Measurements from ENCODE around the gene RUNX3.

RUNX3 gene

GRCh38 chr1:24945354-24946326 lies 15.6 kb upstream of the RUNX3 start:
- no peak for DNase-seq

DNA sequence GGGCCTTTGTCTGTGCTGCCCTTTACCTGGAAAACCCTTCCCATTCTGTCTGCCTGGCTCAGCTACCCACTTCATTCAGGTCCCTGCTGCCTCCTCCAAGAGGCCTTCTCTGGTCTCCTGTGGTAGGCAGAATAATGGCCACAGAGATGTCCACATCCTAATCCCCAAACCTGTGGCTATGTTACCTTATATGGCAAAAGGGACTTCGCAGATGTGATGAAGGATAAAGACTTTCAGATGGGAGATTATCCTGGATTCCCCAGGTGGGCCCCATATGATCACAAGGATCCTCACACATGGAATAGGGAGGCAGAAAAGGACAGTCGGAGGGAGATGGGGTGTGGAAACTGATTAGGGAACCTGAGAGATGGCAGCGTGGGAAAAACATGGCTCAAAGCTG lies 14.2 kb upstream of the RUNX3 start:
- no peak for DNase-seq

DNA sequence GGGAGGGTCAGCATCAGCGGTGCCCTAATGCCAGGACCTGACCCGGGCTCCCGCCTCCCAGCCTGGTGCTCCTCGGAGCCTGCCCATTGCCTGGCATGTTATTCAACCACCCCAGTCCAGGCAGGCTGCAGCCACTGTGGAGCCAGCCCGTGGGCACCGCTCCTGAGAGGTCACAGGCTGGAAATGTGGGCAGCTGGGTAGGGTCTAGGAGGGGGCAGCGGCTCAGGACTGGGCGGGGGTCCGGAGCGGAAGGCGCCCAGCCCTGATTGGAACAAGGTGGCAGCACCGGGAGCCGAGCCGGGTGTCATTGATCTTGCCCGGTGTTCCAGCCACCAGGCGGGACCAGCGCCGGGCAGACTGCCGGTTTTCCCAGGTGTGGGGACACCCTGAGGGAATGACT lies 12.7 kb upstream of the RUNX3 start:
- no peak for DNase-seq

- no peak for DNase-seq
These were observed 11.5 kb upstream of the RUNX3 start for GRCh38 chr1:24941564-24941963.

GRCh38 chr1:24940231-24940630 lies 10.2 kb upstream of the RUNX3 start:
- DNase-seq, result no peak

DNA sequence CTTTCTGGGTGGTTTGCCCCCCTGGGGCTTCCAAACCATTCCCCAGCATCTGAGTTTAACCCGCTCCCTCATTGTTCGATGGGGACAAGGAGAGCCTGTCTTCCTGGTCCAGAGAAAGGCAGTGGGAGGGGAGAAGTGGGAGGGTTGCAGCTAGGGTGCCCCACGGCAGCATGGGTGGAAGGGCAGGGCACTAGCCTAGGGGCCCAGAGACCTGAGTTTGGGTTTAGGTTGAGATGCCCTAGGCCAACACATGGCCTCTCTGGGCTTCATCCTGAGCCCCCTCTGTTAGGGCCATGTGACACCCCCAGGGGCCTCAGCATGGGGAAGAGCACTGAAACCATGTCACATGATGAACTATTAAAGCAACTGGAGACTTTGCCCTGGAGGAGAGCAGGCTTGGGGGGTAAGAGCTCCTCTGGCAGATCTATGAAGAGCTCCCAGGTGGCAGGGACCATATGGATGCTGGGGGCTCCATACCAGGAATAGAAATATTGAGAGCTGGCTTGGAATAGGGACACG lies 9.7 kb upstream of the RUNX3 start:
- DNase-seq, result no peak

GRCh38 chr1:24939040-24939674 lies 9.1 kb upstream of the RUNX3 start:
- DNase-seq, result no peak

- DNase-seq, result no peak
These were observed 8.2 kb upstream of the RUNX3 start for GRCh38 chr1:24938276-24938675.

DNA sequence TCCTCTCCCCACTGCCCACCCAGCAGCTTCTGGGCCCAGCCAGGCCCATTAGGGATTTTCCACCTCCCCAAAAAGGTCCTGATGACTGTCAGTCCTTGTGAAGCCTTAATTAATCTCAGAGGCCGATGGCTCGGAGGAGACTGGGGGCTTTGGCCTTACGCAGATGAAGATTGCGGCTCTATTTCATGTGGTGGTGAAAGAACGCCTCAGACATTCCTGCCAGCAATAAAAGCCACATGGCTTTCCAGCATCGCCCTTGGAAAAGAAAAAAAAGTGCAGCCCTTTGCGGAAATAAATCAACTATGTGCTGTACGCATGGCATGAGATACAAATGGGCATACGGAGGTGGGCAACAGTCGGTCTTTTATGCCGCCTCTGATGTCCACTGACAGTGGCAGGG lies 6.6 kb upstream of the RUNX3 start:
- DNase-seq, result no peak

GRCh38 chr1:24935615-24936484 lies 5.8 kb upstream of the RUNX3 start:
- no peak for DNase-seq

- no peak for DNase-seq
These were observed 5.1 kb upstream of the RUNX3 start for GRCh38 chr1:24935196-24935526.

- DNase-seq, result no peak
These were observed 4.5 kb upstream of the RUNX3 start for GRCh38 chr1:24934310-24935195.

GRCh38 chr1:24933468-24933867 lies 3.4 kb upstream of the RUNX3 start:
- no peak for DNase-seq

DNA sequence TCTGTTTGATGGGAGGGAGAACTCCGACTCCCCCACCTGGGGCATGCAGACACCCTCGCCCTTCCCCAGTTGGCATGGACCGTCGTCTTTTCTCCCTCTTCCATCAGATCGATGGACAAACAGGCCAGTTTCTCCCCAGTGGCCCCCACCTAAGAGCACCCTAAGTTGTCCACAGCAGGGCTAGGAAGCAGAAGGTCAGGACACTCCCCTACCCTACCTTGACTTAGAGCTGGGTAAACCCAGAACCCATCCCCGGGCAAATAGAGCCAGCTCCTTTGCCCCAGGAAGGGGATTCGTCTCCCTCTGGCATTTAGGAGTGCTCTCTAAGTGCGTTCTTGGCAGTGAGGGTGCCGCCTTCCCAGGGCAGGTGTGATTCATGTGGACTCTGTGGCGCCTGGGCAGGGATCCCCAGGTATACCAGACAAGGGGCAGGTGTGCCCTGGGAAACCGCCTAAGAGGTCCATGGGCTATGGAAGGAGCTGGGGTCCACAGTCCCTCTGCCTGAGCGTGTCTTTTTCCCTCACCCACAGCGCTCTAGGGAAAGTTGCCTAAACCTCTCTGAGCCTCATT lies 2.7 kb upstream of the RUNX3 start:
- DNase-seq, result no peak

DNA sequence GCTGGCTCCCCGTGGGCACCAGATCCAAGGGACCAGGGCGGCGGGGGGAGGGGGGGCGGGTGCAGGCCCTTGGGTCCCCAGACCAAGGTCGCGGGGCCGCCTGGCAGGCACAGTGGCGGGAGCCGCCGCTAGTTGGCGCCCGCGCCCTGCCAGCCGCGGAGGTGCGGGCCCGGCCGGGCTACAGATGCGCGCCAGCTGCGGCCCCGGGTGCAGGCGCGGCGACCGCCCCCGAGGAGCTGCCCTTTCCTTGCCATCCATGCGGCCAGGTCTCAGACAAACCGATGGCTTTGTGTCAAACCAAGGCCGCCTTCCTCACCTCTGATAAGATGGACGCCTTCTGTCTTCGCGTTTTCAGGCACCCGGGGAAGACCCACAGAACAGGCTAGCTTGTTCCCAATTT lies 2.2 kb upstream of the RUNX3 start:
- DNase-seq, result no peak

DNA sequence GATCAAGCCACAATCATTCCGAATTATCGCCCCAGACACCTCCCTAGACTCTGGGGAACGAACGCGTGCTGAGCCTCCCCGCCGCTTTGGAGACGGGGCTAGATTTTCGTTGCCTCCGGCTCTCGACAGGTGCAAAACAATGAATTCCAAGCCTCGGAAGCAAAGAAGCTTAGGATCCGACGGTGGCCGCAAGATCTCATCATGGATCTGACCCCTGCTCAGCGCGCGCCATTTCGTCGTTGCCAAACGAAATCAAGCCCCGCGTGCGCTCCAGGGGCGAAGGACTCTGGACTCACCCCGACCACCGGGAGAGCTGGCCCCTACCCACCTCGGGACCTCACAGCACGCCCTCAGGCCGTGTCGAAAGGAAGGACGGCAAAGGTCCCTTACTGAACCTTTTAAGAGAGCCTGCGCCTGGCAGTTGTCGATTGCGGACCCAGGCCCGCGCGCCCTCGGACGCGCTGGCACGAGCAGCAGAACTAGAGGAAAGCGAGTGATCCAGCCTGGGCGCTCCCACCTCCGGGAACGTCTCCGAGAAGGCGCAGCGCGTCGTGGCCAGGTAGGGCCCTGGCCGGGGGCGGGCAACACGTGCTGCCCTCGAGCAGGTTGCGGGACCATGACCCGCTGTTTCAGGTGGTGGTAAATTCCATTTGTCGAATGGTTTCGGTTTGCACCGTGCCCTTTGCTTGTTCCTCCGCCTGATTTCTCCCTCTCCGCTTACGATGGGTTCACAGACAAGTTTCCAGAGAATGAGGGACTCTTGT lies 1.6 kb upstream of the RUNX3 start:
- DNase-seq, result no peak

- no peak for DNase-seq
These were observed 1.0 kb upstream of the RUNX3 start for GRCh38 chr1:24931146-24931467.

DNA sequence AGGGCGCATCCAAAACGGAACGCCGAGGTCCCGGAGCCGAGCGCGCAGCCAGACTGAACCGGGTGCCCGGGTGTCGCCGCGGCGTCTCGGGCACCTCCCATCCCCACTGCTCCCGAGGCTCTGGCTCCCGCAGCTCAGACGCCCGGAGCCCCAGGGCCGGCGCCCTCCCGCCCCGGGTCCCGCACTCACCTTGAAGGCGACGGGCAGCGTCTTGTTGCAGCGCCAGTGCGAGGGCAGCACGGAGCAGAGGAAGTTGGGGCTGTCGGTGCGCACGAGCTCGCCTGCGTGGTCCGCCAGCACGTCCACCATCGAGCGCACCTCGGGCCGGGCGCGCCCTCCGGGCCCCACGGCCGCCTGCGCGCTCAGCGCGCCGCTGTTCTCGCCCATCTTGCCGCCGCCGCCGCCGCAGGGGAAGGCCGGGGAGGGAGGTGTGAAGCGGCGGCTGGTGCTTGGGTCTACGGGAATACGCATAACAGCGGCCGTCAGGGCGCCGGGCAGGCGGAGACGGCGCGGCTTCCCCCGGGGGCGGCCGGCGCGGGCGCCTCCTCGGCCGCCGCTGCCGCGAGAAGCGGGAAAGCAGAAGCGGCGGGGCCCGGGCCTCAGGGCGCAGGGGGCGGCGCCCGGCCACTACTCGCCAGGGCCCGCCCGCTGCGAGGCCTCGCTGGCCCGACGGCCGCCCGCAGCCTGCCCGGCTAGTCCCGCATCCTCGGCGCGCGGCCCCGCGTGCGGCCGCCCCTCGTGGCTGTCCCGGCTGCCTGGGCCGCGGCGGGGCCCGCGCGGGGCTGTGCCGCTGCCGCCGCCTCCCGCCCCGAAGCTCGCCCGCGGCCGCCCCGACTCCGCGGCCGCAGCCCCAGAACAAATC lies 447 bp downstream of the RUNX3 start:
- DNase-seq, result no peak

DNA sequence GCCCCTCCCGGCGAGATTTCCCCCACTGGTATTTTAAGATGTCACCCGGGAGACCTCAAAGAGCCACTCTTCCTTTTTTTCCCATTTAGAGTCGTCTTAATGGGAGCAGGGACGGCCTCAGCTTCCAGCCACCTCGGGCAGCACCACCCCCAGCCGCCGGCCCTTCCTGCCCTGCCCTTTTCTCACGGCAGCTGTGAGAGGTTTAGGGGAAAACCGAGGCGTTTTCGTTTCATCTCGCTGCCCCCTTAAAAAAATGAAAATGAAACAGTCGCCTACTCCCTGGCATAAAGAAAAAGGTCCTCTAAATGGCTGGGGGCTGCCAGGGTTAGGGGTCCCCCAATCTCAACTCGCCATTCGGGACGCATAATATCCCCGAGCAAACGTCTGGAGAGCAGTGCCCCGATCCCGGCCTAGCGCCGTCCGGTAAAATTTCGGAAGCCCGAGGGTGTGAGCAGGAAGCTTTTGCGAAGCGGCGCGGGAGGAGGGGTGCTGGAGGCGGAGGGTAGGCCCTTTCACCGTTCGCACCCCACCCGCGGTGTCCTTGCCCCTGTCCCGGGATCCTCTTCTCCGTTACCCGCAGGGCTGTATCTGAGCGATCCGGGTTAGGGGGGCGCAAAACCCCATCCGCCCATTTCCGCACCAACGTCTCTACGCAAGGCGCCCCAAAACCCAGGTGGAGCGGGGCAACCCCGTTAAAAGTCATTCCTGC lies 1.2 kb downstream of the RUNX3 start:
- no peak for DNase-seq
